GM19238 (cell line): ENCODE measurements around the gene S1PR4.

Source experiments
- DNase-seq: peaks from one replicate; pipeline ENCODE4 v3.0.0; 2011; ENCODE audit warnings: low spot score; ENCODE audit not compliant: insufficient read length

Gene S1PR4, protein sequence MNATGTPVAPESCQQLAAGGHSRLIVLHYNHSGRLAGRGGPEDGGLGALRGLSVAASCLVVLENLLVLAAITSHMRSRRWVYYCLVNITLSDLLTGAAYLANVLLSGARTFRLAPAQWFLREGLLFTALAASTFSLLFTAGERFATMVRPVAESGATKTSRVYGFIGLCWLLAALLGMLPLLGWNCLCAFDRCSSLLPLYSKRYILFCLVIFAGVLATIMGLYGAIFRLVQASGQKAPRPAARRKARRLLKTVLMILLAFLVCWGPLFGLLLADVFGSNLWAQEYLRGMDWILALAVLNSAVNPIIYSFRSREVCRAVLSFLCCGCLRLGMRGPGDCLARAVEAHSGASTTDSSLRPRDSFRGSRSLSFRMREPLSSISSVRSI

DNA sequence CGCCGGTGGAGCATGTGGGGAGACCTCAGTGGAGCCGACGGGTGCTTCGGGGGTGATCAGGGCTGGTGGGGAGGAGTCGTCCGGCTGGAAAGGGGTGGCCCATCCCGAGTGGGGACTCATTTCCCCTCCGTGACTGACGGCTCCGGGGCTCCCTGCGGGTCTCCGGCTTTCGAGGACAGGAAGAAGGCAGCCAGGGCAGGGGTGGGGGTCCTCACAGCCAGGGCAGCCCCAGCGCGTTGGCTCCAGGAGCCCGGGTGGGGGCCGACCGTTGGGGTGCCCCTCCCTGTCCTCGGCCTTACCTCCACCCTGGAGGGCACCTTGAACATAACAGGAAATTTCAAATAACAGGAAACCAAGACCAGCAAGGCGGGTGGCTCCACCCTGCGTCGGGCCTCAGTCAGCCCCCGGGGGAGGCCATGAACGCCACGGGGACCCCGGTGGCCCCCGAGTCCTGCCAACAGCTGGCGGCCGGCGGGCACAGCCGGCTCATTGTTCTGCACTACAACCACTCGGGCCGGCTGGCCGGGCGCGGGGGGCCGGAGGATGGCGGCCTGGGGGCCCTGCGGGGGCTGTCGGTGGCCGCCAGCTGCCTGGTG, at the start of gene S1PR4:
Gene S1PR4, plus strand, starts transcription at position 393 of the 596 bp plus-strand sequence. Its CDS starts 24 bp downstream, at position 417.
- DNase-seq: peak; percentile 73

DNA sequence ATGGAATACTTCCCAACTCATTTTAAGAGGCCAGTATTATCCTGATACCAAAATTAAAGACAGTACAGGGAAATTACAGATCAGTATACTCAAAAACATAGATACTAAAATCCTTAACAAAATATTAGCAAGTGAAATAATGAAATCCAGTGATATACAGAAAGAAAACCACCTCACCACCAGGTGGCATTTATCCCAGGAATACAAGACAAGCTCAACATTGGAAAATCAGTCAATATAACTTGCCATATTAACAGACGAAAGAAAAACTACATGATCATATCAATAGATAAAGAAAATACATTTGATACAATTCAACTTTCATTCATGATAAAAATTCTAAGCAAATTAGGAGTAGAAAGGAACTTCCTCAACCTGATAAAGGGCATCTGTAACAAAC, 49.5 kb upstream of the S1PR4 start:
- DNase-seq: no peak

DNA sequence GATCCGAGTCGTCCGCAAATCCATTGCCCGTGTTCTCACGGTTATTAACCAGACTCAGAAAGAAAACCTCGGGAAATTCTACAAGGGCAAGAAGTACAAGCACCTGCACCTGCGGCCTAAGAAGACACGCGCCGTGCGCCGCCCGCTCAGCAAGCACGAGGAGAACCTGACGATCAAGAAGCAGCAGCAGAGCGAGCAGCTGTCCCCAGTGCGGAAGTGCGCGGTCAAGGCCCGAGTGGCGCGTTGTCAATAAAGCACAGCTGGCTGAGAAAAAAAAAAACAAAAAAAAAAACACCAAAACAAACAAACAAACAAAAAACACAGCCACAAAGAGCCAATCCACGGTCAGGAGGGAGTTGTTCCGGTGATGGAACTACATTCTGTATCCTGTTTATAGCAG, 47.4 kb upstream of the S1PR4 start:
- DNase-seq: no peak

DNA sequence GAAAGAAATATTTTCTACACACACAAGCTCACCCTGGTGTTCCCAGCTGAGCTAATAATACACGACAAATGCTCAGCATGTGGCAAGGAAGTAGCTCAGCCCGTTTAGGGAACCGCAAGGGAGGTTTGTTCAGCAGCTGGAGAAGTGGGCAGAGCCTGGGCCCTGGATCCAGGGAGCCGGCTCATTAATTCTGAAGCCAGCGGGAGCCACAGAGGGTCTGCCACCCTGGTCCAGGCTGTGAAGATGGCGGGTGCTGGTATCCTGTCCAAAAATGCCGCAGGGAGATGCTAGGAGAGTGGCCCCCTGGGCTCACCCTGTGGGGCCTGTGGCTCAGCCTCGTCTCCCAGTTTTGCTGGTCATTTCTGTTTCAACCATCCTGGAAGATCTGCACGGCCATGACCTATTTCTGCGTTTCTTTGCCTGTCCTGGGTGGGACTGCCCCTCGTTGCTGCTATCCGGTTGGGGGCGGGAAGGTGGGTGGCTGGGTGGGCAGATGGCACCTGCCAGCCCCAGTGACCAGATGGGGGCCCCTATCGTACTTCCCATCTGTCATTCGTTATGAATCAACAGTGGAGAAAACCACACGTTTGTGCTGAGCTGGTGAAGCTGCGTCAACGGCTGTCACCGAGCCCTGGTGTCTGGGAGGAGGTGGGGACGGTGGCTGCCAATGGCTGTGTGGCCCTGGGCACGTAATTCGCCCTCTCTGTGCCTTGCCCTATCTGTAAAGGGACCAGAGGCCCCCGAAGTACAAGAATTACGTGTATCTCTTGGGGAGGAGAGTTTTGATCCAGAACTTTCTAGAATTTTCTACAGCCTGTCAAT, 45.4 kb upstream of the S1PR4 start:
- peak; percentile 71 for DNase-seq

DNA sequence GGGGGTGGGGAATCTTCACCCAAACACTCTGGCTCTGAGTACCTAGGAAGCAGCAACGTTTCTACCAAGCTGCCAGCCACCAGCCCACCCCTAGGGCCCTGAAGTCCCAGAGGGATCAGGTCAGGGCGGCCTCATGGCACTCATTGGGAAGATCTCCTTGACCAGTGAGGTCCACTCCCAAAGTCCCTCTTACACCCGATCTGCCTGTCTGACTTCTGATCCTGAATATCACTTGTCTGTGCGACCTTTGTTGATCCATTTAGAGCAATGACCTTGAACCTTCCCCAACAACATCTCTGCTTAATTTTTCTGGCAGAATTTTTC, 44.8 kb upstream of the S1PR4 start:
- no peak for DNase-seq

DNA sequence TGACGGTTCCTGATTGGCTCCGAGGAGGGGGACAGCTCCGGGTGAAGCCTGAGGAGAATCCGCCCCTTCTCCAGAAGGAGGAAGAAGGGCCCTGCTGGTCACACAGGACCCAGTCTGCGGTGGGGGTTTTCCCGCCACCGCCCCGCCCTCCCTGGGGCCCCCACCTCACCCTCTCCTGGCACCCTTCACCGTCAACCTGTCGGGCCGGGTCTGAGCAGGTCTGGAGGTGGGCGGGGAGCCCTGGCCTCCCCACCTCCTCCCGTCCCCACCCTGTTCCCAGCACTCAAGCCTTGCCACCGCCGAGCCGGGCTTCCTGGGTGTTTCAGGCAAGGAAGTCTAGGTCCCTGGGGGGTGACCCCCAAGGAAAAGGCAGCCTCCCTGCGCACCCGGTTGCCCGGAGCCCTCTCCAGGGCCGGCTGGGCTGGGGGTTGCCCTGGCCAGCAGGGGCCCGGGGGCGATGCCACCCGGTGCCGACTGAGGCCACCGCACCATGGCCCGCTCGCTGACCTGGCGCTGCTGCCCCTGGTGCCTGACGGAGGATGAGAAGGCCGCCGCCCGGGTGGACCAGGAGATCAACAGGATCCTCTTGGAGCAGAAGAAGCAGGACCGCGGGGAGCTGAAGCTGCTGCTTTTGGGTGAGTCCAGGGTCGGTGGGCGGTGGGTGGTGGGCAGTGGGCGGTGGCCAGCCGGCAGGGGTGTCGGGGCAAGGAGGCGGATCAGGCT, 42.4 kb upstream of the S1PR4 start, which contains the start of gene GNA15:
Gene GNA15, plus strand, starts transcription at position 73 of the 723 bp plus-strand sequence. Its CDS starts 418 bp downstream, at position 491.
- DNase-seq: peak; percentile 69

DNA sequence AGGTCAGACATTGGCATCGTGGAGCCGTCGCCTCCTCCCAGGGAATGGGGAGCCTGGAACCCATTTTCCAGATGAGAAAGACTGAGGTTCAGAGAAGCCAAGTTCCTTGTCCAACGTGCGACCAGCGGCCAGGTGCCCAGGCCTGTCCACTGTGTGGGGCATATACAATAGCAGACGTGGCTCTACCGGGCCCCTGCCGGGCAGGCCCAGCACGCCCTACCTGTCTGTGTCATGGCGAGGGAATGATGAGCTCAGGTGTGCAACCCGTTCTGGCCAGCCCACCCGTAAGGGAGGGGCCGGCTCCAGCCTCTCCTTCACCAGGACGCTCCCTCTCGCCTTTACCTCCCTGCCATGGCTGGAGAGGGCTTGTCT, 41.9 kb upstream of the S1PR4 start:
- DNase-seq: no peak

DNA sequence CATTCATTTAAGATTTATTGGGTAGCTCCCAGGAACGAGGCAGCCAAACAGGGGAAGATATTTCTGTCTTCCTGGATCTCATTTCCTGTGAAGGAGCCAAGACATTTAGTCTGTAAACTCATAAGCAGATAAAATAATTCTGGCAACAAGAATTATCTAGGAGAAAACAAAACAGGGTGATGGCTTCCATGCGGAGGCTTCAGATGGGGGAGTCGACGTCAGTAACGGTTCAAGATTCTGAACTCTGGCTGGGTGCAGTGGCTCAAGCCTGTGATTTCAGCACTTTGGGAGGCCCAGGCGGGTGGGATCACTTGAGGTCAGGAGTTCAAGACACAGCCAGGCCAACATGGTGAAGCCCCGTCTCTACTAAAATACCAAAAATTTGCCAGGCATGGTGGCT, 41.5 kb upstream of the S1PR4 start:
- no peak for DNase-seq

DNA sequence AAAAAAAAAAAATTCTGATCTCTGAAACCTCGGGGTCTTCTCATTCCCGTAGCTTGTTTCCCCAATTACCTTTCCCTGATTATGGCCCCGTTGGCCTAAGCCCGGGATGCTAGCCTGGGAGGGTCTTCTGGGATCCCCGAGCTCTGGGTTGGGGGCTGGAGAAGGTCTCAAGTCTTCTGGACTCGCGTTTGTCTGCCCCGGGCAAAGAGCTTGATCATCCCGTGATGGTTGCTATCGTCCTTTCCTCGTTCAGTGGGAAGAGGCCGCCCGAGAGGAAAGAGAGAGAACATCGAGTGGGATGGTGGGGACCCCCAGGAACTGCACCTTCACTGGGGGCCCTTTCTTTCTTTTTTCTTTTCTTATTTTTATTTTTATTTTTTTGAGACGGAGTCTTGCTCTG, 40.3 kb upstream of the S1PR4 start:
- DNase-seq: no peak

DNA sequence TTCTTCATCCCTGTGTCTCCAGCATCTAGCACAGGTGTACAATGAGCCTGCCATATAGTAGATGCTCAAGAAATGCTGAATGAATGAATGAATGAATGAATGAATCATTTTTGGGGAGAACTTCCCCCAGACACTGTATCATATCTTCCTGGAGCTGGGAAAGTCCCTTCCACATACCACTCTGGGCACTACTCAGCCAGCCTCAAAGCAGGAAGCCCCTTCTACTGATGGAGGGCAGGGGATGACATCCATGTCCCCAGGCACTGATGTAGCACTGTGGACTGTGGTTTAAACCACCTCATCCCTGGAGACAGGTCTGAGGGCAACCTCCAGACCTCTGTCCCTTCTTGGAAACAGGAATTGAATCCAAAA, 37.9 kb upstream of the S1PR4 start:
- no peak for DNase-seq

DNA sequence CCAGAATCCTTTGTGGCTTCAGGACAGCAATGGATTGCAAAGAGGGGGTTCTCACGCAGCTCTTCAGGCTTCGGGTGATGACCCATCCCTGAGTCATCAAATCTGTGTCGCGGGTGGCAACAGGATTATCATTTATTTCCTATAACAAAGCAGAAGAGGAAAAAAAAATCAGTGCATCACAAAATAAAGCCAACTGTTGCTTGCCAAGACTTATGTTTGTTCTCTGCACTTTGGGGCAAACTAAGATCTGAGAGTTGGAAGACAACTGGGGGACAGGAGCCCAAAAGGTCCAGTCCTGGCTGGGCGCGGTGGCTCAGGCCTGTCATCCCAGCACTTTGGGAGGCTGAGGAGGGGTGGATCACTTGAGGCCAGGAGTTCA, 36.3 kb upstream of the S1PR4 start:
- DNase-seq: no peak

DNA sequence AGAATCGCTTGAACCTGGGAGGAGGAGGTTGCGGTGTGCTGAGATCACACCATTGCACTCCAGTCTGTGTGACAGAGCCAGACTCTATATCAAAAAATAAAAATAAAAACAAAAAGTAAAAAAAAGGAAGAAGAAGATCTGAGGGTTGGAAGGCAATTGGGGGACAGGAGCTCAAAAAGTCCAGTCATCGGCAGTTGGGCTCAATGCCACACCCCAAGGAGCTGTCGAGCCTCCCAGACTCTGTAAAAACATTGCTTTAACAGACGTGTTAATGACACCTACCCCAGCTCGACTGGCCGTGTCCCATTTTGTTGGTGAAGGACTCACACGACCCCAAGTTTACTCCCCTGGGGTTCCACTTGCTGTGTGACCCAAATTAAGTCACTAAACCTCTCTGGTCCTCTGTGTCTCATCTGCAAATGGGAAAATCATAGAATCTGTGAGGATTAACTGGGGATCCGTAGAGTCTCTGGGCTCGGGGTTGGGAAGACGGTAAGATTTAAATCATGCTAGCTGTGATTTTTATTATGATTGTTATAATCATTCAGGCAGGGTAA, 35.7 kb upstream of the S1PR4 start:
- no peak for DNase-seq

DNA sequence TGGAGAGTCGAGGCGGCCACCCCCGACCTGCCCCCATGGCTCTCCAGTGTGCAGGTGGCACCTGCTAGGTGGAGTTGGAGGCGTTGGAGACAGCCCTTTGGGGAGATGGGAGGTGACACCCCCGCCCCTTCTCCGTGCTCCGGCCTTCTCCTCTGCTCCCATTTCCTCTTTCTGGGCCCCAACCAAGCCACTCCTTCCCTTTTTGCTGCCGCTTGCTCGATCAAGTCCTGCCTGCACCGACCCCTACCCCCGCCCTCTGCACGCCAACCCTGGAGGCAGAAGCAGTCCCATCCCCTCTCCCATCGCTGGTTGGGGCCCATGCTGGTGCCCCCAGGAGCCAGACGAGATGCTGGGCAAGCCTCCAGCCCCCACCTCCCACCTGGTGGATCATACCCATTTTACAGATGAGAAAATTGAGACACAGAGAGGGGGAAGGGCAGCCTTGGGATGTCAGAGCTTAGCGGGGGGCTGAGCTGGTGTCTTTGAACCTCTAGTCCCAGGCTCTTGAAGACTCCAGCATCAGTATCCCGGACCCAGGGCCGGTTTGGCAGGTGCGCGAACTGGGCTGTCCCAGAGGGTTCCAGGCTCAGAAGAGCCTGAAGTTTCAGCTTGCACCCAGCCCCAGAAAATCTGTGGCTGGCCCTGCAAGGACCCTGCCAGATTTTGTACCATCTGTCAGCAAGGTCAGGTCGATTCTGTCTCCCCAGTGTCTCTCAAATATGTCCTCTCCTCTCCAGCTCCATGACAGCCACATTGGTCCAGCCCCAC, 32.5 kb upstream of the S1PR4 start:
- no peak for DNase-seq

DNA sequence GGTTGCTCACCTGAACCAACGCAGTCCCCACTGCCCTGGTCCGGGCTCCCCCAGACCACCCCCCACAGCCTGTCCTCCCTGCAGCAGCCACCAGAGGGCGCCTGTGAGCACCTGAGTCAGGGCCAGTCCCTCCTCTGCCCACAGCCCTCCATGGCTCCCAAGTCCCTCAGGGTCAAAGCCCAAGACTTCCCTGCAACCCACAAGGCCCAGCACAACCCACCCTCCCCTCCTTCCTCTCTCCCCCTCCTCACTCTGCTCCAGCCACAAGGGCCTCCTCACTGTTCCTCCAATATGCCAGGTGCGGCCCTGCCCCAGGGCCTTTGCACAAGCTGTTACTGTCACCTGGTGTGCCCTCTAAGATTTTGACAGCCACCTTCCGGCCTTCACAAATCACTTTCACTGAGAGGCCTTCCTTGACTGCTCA, 31.9 kb upstream of the S1PR4 start:
- no peak for DNase-seq

DNA sequence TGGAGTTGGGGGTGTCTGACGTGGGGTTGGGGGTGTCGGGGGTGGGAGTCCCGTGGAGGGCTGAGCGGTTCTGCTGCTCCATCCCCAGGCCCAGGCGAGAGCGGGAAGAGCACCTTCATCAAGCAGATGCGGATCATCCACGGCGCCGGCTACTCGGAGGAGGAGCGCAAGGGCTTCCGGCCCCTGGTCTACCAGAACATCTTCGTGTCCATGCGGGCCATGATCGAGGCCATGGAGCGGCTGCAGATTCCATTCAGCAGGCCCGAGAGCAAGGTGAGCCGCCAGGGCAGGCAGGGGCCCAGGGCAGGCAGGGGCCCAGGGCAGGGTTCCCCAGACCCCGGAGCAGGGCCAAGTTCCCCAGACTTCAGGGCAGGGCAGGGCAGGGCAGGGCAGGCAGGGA, 30.1 kb upstream of the S1PR4 start:
- no peak for DNase-seq

DNA sequence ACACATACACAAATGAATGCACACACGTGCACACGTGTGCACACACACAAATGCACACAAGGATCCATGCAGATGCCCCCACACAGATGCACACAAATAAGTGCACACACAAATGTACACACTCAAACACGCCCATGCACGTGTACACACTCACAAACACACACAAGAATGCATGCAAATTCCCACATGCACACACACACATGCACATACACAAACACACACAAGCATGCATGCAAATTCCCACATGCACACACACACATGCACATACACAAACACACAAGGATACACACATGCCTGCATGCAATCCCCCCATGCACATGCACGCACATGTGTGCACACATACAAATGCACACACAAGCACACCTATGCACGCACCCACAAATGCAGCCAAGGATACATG, 29.5 kb upstream of the S1PR4 start:
- DNase-seq: no peak

DNA sequence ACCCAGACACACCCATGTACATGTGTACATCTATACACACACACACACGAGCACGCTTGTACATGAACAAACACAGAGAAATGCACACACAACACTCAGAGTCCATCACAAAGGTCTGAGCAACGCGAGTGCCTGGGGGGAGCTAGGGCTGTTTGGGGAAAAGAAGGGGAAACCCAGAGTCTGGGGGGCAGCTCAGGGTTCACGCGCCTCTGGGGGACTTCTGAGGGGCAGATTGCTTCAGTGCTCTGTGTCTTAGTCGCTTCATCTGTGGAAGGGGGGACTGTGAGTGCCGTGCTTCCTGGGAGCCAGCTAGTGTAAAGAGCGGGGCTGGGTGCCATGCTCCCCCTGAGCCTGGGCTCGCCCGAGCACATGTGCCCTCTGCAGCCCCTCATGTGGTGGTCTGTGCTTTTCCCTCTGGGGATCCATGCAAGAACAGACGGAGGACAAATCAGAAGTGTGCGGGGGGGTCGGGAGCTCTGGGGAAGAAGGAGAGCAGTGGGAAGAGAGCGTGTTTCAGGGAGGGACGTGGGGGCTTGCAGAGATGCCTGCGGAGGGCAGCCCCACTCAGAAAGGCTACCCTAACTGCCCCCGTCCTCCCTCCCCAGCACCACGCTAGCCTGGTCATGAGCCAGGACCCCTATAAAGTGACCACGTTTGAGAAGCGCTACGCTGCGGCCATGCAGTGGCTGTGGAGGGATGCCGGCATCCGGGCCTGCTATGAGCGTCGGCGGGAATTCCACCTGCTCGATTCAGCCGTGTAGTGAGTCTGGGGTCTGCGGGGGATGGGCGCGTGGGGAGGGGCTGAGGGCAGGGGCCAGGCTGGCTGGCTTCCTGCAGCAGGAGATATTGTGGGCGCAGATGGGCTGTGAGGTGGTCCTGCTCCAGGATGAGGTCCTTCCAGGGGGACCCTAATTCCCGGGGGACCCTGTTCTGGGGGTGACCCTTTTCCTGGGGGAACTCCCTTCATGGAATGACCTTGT, 28.8 kb upstream of the S1PR4 start:
- no peak for DNase-seq

DNA sequence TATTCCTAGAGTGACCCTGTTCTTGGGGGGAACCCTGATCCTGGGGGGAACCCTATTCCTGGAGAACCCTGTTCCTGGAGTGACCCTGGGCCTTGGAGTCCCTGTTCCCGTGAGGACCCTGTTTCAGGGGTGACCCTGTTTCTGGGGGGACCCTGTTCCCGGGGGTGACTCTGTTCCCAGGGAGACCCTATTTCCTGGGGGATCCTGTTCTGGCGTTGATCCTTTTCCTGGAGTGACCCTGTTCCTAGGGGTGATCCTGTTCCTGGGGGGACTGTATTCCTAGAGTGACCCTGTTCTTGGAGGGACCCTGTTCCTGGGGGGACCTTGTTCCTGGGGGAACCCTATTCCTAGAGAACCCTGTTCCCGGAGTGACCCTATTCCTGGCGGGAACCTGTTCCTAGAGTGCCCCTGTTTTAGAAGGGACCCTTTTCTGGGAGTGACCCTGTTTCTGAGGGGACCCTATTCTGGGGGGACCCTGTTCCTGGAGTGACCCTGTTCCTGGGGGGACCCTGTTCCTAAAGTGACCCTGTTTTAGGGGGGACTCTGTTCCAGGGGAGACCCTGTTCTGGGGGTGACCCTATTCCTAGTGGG, 27.7 kb upstream of the S1PR4 start:
- DNase-seq: no peak
